ENCODE data around the gene ACOX1. TPM values are rescaled to one million over a fixed set of nuclear protein-coding genes. Genes with fewer than 3 reads are reported as not detected.

ACOX1 gene
- polyA plus RNA-seq, 1 donor (not counting 4 experiments of a cell fraction or from before 2014, with no cell fraction given): 31.8 TPM

- Histone ChIP-seq H3K27ac (ENCODE audit: control insufficient read depth, insufficient read depth, low read length) (no peak overlapping the region), H3K4me1 (ENCODE audit: control insufficient read depth, extremely low read depth, insufficient read depth, low read length) (peaks cover 21% of the 10 kb centered on the region), H2AFZ (ENCODE audit: control insufficient read depth, low read length) (no peak overlapping the region), H4K20me1 (ENCODE audit: control insufficient read depth, extremely low read depth, insufficient read depth, low read length) (peaks cover 7% of the 10 kb centered on the region), H3K9me1 (ENCODE audit: control insufficient read depth, extremely low read depth, insufficient read depth, low read length) (no peaks in the 10 kb centered on the region), H3K4me2 (ENCODE audit: control insufficient read depth, extremely low read depth, insufficient read depth, low read depth, low read length) (no peak overlapping the region), H3K27me3 (ENCODE audit: control insufficient read depth, extremely low read depth, insufficient read depth, low read length) (no peaks in the 10 kb centered on the region), H3K4me3 (ENCODE audit: control insufficient read depth in 2 of 3, extremely low read depth in 1 of 3, insufficient read depth in 2 of 3, low read depth in 1 of 3, low read length in 3 of 3) (no peak overlapping the region), H3K79me2 (ENCODE audit: control insufficient read depth, insufficient read depth, low read length) (peaks cover 11% of the 10 kb centered on the region), H3K36me3 (ENCODE audit: control insufficient read depth in 2 of 2, extremely low read depth in 1 of 2, insufficient read depth in 2 of 2, low read length in 2 of 2) (peaks cover 10 to 18% of the 10 kb centered on the region in 2 experiments), H3K9ac (ENCODE audit: control insufficient read depth, extremely low read depth, insufficient read depth, low read length) (no peak overlapping the region), H3K9me3 (ENCODE audit: control insufficient read depth, low read depth, low read length) (no peaks in the 10 kb centered on the region)
- no peak for DNase-seq (ENCODE audit: low read depth, low spot score)
- no peak for TF ChIP-seq CTCF (optimal IDR thresholded peaks at IDR 0.05 in 1 of 3, IDR thresholded peaks at IDR 0.05 in 1 of 3, conservative IDR thresholded peaks at IDR 0.05 in 1 of 3; ENCODE audit: extremely low read depth in 1 of 3, insufficient read depth in 2 of 3, low read length in 3 of 3)
- TF ChIP-seq EZH2 (IDR thresholded peaks at IDR 0.05; ENCODE audit: low read length): no peak
- FAIRE-seq: no peak
- dilution Hi-C loops (cut with MboI; ENCODE audit: extremely low pct_ligation_motif_present, low sequenced_read_pairs): no loop called here
Observed at GRCh38 chr17:76022973-76023899, 44.3 kb upstream of the ACOX1 start.

GRCh38 chr17:76022285-76022684, 43.3 kb upstream of the ACOX1 start:
- H3K9me3 ChIP-seq (ENCODE audit: control insufficient read depth, low read depth, low read length): no peaks in the 10 kb centered on the region
- TF ChIP-seq EZH2 (IDR thresholded peaks at IDR 0.05; ENCODE audit: low read length) (no peak), CTCF (optimal IDR thresholded peaks at IDR 0.05 in 1 of 3, IDR thresholded peaks at IDR 0.05 in 1 of 3, conservative IDR thresholded peaks at IDR 0.05 in 1 of 3; ENCODE audit: extremely low read depth in 1 of 3, insufficient read depth in 2 of 3, low read length in 3 of 3) (no peak)
- H2AFZ ChIP-seq (ENCODE audit: control insufficient read depth, low read length): no peak overlapping the region
- no peak overlapping the region for H3K9ac ChIP-seq (ENCODE audit: control insufficient read depth, extremely low read depth, insufficient read depth, low read length)
- peaks cover 10 to 22% of the 10 kb centered on the region in 2 experiments for H3K36me3 ChIP-seq (ENCODE audit: control insufficient read depth in 2 of 2, extremely low read depth in 1 of 2, insufficient read depth in 2 of 2, low read length in 2 of 2)
- dilution Hi-C loops (cut with MboI; ENCODE audit: extremely low pct_ligation_motif_present, low sequenced_read_pairs): no loop called here
- H3K79me2 ChIP-seq (ENCODE audit: control insufficient read depth, insufficient read depth, low read length): peaks cover 11% of the 10 kb centered on the region
- peaks cover 7% of the 10 kb centered on the region for H4K20me1 ChIP-seq (ENCODE audit: control insufficient read depth, extremely low read depth, insufficient read depth, low read length)
- peaks cover 17% of the 10 kb centered on the region for H3K4me1 ChIP-seq (ENCODE audit: control insufficient read depth, extremely low read depth, insufficient read depth, low read length)
- DNase-seq (ENCODE audit: low read depth, low spot score) (no peak), FAIRE-seq (no peak)
- H3K9me1 ChIP-seq (ENCODE audit: control insufficient read depth, extremely low read depth, insufficient read depth, low read length): no peaks in the 10 kb centered on the region
- no peak overlapping the region for H3K27ac ChIP-seq (ENCODE audit: control insufficient read depth, insufficient read depth, low read length)
- H3K4me3 ChIP-seq (ENCODE audit: control insufficient read depth in 2 of 3, extremely low read depth in 1 of 3, insufficient read depth in 2 of 3, low read depth in 1 of 3, low read length in 3 of 3): no peak overlapping the region
- no peak overlapping the region for H3K4me2 ChIP-seq (ENCODE audit: control insufficient read depth, extremely low read depth, insufficient read depth, low read depth, low read length)
- H3K27me3 ChIP-seq (ENCODE audit: control insufficient read depth, extremely low read depth, insufficient read depth, low read length): no peaks in the 10 kb centered on the region
